HG03432 (cell line): ENCODE results near the gene ZNF418.
"Not testable (repeated sequence)": the region's sequence is repeated elsewhere in the genome, so short reads cannot be mapped to it uniquely, and the experiment has no call there.

ENCODE experiments used
- ATAC-seq: cut with Tn5 transposase; IDR thresholded peaks from one replicate; pipeline ENCODE4 v1.9.1; 2021; ENCODE audit warnings: mild to moderate bottlenecking, moderate library complexity; ENCODE audit not compliant: unreplicated experiment

Gene ZNF418

DNA sequence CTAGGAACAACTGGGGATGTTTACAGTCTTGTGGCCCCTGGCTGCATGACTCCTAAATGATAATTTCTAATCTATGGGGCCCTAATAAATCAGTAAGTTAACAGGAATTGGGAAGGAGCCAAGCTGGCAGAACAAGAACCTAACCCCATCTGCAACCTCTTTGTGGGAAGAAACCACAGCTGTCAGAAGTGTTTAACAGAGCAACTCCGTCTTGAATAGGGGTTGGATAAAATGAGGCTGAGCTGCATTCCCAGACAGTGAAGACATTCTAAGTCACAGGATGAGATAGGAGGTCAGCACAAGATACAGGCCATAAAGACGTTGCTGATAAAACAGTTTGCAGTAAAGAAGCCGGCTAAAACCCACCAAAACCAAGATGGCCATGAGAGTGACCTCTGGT lies 44.5 kb downstream of the ZNF418 start:
- ATAC-seq = not testable (repeated sequence)

DNA sequence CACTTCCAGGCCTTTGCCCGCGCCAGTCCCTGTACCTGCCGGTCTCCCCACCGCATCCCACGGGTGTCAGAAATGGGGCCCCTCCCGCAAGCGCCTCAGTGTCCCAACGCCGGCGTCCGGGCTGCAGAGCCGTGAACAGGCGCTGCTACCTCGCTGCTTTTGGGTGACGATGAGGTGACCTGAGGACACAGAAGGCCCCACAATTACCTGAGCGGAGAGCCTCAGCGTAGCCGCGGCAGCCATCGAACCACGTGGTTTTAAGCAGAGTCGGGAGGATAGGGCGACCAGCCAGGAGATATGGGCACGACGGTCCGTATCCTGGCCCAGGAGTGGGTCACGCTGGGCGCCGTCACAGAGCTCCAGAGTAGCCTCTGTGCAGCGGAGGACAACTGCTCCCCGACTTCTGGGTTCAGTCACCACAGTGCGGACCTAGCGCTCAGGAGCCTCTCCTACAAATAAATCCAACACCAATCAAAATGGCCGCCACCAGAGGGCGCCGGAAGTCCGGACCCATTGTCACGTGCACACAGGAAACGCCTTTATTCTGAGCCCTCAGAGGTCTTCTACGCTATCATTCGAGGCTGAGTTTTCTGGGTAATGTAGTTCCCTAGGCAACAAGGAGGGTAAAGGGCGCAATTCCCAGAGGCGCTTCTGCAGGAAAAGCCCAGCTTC lies 46.5 kb downstream of the ZNF418 start, which contains the start of gene ZNF814:
Gene ZNF814 (minus strand): TSS at position 478 of the 672 bp plus-strand sequence. CDS start 235 bp downstream, at position 243.
- ATAC-seq = peak; percentile 89

DNA sequence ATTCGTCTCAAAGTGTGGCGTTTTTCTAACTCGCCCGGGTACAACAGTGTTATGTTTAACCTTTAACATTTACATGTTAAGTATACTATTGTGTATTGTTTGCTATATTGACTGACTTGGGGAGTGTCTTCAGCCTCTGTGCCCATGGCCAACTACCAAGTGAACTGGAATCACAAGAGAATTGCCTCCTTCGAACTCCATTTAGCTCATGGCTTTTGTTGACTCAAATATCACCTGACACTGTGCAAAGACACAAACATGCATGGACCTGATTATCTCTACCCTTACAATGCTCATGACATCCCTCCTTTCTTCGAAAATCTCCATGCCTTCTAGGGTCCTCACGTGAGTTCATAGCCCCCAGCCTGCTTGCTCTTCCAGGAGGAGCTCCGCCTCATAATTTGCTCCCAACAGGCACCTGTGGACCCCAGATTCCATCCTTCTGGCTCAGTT lies 47.1 kb downstream of the ZNF418 start:
- peak; percentile 17 for ATAC-seq

DNA sequence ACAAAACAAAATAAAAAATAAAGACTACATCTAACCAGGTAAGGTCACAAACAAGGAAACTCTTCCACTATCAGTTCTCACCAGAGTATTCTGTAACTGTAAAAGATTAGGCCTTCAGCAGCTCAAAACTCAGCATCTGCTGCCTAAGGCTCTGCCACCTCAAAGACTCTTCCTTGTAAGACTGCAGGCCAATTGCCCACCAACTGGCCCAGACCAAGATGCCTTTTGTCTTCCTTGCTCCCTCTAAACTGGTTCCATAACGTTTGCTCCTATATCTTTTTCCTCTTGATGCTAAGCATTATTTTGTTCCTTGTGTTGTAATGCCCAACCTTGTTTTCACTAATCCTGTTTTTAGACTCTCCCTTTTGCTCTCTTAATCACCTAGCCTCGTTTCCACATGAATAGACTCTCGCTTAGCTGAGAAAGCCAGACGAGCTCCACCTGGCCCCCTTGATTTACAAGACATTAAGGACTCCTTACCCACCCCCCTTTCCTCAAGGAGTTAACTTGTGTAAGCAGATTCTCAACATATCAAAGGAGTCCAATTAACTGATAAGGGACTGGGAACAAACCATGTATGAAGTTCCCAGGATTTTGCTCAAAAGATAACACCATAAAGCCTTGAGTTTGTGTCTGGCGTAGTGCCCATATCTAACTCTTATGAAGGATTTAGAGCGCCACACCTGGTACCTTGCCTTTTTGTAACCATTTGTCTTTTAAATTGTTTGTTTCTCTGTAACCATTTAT lies 47.8 kb downstream of the ZNF418 start:
- no peak for ATAC-seq

DNA sequence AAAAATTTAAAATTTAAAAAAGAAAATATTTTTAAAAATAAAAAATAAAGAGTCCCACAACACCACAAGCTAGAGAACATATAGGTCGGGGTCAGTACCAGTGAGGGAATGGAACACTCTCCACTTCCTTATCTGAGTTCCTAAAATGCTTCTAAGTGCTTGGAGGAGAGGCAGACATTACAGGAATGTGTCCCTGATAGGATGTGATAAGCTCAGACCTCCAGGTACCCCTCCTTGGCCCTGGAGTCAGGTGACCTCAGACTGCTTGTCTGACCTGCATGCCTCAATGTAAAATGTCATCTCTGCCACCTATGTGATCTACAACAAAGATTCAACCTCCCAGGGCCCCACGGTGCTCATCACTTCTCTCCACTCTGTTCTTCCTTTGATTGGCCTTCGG lies 49.2 kb downstream of the ZNF418 start:
- ATAC-seq = no peak

DNA sequence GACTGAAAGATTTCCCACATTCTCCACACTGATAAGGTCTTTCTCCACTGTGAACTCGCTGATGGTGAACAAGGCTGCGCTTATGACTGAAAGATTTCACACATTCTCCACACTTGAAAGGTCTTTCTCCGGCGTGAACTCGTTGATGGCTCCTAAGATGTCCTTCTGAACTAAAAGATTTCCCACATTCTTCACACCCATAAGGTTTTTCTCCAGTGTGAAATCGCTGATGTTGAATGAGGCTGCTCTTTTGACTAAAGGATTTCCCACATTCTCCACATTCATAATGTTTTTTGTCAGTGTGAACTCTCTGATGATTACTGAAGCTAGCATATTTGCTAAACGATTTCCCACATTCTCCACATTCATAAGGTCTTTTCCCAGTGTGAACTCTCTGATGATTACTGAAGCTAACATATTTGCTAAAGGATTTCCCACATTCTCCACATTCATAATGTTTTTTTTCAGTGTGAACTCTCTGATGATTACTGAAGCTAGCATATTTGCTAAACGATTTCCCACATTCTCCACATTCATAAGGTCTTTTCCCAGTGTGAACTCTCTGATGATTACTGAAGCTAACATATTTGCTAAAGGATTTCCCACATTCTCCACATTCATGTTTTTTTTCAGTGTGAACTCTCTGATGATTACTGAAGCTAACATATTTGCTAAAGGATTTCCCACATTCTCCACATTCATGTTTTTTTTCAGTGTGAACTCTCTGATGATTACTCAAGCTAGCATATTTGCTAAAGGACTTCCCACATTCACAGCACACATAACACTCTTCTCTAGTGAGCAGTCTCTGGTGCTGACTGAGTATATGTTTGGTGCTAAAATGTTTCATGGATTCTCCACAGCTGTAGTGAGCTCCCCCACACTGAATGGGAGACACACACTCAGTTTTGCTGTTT lies 61.1 kb downstream of the ZNF418 start:
- not testable (repeated sequence) for ATAC-seq

DNA sequence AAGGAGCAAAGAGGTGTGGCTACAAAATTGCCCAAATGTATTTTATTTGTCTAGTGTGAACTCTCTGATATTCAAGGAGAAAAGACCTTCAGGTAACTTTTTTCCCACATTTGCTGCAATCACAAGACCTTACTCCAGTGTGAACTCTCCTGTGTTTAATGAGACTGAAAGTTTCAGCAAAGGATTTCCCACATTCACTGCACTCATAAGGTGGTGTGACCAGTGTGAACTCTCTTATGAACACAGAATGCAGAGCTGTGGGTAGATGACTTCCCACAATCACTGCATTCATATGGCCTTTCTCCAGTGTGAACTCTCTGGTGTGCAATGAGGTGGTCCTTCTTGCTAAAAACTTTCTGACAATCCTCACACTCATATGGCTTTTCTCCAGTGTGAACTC lies 62.8 kb downstream of the ZNF418 start:
- no peak for ATAC-seq
